ENCODE data around the gene MECR. TPM values are rescaled to one million over a fixed set of nuclear protein-coding genes. Genes with fewer than 3 reads are reported as not detected.

Gene MECR
- total RNA-seq, 1 donor from 2014 or later: 15.2 TPM

GRCh38 chr1:29234471-29234870 lies 3.7 kb upstream of the MECR start:
- H3K36me3 Mint-ChIP-seq (ENCODE audit: low read depth): no peaks in the 10 kb centered on the region
- peaks cover 3% of the 10 kb centered on the region for H3K27me3 Mint-ChIP-seq (ENCODE audit: low read depth)
- no peak overlapping the region for H3K27ac Mint-ChIP-seq (ENCODE audit: unreplicated experiment)
- no peak overlapping the region for H3K4me3 Mint-ChIP-seq (ENCODE audit: unreplicated experiment)
- TF ChIP-seq, protein P1, sequence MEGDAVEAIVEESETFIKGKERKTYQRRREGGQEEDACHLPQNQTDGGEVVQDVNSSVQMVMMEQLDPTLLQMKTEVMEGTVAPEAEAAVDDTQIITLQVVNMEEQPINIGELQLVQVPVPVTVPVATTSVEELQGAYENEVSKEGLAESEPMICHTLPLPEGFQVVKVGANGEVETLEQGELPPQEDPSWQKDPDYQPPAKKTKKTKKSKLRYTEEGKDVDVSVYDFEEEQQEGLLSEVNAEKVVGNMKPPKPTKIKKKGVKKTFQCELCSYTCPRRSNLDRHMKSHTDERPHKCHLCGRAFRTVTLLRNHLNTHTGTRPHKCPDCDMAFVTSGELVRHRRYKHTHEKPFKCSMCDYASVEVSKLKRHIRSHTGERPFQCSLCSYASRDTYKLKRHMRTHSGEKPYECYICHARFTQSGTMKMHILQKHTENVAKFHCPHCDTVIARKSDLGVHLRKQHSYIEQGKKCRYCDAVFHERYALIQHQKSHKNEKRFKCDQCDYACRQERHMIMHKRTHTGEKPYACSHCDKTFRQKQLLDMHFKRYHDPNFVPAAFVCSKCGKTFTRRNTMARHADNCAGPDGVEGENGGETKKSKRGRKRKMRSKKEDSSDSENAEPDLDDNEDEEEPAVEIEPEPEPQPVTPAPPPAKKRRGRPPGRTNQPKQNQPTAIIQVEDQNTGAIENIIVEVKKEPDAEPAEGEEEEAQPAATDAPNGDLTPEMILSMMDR (IDR thresholded peaks at IDR 0.05): no peak
- no peak for DNase-seq (ENCODE audit: low spot score)
- H3K4me1 Mint-ChIP-seq (ENCODE audit: low read depth): peaks cover 44% of the 10 kb centered on the region
- no peaks in the 10 kb centered on the region for H3K9me3 Mint-ChIP-seq (ENCODE audit: low read depth)

GRCh38 chr1:29233693-29234092 lies 3.0 kb upstream of the MECR start:
- Mint-ChIP-seq H3K27me3 (ENCODE audit: low read depth) (peaks cover 3% of the 10 kb centered on the region), H3K9me3 (ENCODE audit: low read depth) (no peaks in the 10 kb centered on the region), H3K4me1 (ENCODE audit: low read depth) (peaks cover 38% of the 10 kb centered on the region), H3K4me3 (ENCODE audit: unreplicated experiment) (no peak overlapping the region), H3K36me3 (ENCODE audit: low read depth) (no peaks in the 10 kb centered on the region), H3K27ac (ENCODE audit: unreplicated experiment) (no peak overlapping the region)
- DNase-seq (ENCODE audit: low spot score): no peak
- TF ChIP-seq, protein P1 (IDR thresholded peaks at IDR 0.05): no peak

DNA sequence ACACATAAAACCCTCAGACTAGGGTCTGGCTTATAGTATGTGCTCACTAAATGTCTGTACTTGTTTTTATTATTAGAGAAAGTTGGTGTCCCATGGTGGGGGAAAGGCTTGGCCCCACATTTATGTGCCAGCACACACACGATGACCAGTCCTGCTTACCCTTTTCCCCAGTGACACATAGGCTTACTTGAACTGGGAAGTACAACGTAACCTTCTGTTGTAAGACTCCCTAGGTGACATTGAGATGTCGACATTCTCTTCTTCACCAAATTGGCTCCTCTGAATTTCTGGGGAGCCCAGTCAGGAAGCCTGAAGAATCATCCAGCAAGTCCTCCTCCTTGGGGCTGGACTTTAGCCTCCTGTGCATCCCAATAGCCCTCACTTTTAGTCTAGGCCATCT lies 1.7 kb upstream of the MECR start:
- Mint-ChIP-seq H3K4me1 (ENCODE audit: low read depth) (peaks cover 34% of the 10 kb centered on the region), H3K9me3 (ENCODE audit: low read depth) (no peaks in the 10 kb centered on the region), H3K27me3 (ENCODE audit: low read depth) (peaks cover 3% of the 10 kb centered on the region), H3K36me3 (ENCODE audit: low read depth) (no peaks in the 10 kb centered on the region), H3K27ac (ENCODE audit: unreplicated experiment) (no peak overlapping the region), H3K4me3 (ENCODE audit: unreplicated experiment) (no peak overlapping the region)
- TF ChIP-seq, protein P1 (IDR thresholded peaks at IDR 0.05): no peak
- DNase-seq (ENCODE audit: low spot score): no peak

- Mint-ChIP-seq H3K4me3 (ENCODE audit: unreplicated experiment) (peak overlapping the region; percentile 94), H3K27me3 (ENCODE audit: low read depth) (peaks cover 3% of the 10 kb centered on the region), H3K9me3 (ENCODE audit: low read depth) (no peaks in the 10 kb centered on the region), H3K27ac (ENCODE audit: unreplicated experiment) (peak overlapping the region; percentile 90), H3K4me1 (ENCODE audit: low read depth) (peaks cover 24% of the 10 kb centered on the region), H3K36me3 (ENCODE audit: low read depth) (no peaks in the 10 kb centered on the region)
- TF ChIP-seq, protein P1 (IDR thresholded peaks at IDR 0.05): no peak
- DNase-seq (ENCODE audit: low spot score): no peak
Measured at GRCh38 chr1:29230204-29230552, 556 bp downstream of the MECR start.

GRCh38 chr1:29227511-29227910 lies 3.2 kb downstream of the MECR start:
- TF ChIP-seq, protein P1 (IDR thresholded peaks at IDR 0.05): no peak
- Mint-ChIP-seq H3K9me3 (ENCODE audit: low read depth) (no peaks in the 10 kb centered on the region), H3K4me3 (ENCODE audit: unreplicated experiment) (no peak overlapping the region), H3K36me3 (ENCODE audit: low read depth) (no peaks in the 10 kb centered on the region), H3K4me1 (ENCODE audit: low read depth) (peaks cover 24% of the 10 kb centered on the region), H3K27ac (ENCODE audit: unreplicated experiment) (no peak overlapping the region), H3K27me3 (ENCODE audit: low read depth) (no peaks in the 10 kb centered on the region)
- DNase-seq (ENCODE audit: low spot score): peak; percentile 6

Measured in chondrocyte (in vitro differentiated cells).